HG03025 (cell line): Measurements from ENCODE around the gene PRKG1.

Experiments used
- ATAC-seq: cut with Tn5 transposase; IDR thresholded peaks from one replicate; pipeline ENCODE4 v1.9.1; 2021; ENCODE audit warnings: mild to moderate bottlenecking, moderate library complexity; ENCODE audit not compliant: unreplicated experiment, low FRiP score

PRKG1 gene

DNA sequence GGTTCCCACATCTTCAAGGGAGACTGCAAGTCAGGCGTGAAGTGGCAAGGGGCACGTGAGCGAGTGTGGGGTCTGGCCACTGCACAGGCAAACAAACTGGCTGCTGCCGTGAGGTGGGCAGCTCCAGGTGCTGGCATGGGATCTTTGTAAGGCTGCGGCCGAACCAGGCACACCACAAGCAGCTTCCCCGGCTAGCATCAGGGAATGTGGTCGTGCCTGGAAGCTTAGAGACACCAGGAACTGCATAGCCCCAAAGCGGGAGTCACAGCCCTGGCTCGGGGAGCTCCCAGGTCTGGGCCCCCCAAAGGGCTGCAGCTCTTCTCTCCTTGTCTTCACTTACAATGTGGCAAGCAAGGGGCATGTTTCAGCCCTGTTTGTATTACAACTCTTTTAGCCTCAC is 988.9 kb downstream of the PRKG1 start:
- no peak for ATAC-seq

DNA sequence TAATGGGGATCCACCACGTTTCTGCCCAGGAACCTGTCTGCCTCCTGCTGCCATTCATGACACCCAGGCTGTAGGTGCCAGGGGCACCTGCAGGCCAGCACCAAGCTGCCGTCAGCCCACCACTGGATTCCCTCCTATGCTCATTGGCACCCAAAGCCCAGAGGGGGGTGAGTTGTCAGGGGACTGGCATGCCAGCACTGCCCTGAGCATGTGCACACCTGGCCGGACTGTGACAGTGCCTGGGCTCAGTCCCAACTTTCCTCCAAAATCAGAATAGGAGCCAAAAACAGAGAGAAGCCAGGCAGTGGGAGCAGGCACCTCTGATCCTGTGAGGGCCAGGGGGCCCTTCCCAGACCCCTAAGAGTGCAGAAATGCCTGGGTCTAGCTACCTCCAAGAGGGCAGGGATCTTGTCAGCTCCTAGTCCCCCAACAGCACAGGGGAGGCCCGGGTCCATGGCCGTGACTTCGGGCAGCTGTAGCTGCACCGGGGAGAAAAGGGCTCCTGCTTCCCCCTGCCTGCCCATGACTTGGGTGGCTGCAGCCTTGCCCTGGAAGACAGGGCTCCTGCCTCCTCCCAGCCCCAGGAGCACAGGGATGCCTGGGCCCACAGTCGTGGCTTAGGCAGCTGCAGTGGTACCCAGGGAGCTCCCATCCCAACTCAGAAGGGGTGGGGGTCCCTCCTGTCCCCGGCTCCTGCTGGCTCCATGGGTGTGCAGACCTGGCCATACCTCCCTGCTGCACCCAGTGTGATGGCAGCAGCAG is 990.0 kb downstream of the PRKG1 start:
- ATAC-seq, result no peak

DNA sequence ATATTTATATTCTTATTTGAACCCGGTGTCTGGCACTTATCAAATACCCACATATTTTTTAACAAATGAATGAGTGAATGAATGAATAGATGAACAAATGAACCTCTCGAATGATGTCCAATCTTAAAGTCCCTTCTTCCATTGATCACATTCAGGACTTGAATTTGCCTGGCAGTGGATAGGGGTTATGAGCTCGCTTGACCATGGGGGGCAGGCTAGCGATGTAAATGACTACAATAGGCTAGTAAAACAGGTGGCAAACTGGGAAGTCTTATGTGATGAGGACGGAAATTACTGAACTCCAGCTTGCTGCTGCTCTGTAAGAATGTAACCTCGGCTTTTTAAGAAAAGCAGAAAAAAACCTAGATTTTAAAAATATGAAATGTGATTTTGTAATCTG is 992.1 kb downstream of the PRKG1 start:
- ATAC-seq, result no peak

DNA sequence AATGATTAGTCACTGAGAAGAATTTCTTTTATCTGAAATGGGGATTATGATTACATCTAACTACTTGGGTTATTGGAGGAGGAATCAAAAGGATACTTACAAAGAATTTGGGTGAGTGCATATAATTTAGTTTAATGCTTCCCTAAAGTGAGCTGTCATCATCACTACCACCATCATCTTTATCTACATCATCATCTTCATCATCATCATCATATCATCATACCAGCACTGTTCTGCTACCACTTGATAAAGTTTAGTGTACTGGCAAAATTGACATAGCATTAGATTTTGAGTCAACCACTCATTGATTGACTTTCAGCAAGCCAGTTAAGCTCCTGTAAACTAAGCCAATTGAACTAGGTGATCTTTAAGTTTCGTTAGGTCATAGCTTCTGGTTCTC is 994.2 kb downstream of the PRKG1 start:
- no peak for ATAC-seq

DNA sequence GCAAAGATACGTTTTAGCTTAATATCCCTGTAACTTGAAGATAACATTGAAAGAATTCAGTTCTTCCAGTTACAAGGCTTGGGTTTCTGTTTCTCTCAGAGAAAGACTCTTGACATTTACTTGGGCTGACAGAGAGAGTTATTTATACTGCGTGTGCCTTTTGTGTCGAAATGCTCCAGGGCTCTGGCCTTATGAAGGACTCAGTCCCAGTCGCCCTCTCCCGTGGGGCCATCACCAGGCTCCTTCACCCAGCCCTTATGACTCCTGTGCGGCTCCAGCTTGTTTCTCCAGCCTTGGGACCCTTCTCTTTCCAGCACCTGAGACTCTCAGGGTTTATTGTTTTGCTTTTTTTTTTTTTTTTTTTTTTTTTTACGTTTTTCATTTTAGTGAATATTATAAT is 997.5 kb downstream of the PRKG1 start:
- no peak for ATAC-seq

DNA sequence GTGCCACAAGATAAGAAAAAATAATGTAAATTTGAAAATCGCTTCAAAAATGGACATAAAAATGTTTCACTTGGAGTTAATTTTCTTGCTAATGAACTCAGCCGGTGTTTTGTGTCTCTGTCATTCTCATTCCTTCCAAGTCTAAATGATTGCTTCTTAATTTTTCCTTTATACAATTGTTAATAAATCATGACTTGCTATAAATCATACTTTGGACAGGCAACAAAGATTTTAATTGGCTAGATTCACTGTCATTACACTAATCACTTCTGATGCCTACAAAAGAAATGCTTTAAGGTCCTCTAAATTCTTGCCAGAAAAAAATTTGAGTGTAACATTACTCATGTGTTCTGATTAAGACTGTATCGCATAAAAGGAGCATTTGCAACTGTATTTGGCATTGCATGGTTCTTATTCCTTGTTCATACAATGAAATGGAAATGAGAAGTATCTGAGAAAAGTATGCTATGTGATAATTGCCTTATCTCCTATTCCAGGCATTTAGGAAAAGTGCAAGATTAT is 1000.3 kb downstream of the PRKG1 start:
- ATAC-seq, result no peak

DNA sequence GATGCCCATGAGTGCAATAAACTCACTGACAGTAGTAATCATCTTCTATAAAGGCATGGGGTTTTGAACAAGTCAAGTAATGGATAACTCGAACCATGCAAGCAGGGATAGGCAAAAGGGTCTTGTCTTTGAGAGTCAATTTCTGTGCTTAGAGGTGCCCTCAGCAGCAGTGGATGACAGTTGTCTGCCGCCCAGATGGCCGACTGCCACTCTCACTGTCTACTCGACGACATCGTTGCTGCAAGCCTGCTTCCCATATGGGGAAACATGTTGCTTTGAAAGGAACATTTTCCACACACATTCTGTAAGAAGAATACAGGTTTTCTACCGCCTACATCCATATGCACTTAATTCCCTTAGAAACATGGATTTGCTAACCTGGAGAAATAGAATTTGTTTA is 1003.5 kb downstream of the PRKG1 start:
- no peak for ATAC-seq

DNA sequence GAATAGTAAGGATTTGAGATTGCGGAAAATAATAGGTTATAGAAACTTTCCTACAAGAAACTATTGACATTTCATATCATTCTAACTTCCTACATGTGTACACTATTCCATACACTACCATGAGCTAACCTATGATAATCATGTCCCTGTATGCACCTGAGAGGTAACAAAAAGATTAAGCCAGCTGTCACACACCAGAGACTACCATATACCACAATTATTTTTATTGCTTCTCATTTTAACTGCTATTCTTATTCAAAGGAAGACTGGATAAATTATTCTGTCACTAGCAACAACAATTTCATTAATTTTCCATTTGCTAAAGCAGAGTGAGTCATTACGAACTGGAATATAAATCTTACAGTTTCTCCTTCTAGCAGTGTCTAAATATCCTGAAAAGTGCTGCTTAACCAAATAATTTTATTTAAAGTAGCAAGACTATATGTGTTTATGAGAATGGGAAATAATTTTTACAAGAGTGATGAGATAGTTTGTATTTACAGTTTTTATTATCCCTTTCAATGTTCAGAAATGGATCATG is 1004.2 kb downstream of the PRKG1 start:
- no peak for ATAC-seq

DNA sequence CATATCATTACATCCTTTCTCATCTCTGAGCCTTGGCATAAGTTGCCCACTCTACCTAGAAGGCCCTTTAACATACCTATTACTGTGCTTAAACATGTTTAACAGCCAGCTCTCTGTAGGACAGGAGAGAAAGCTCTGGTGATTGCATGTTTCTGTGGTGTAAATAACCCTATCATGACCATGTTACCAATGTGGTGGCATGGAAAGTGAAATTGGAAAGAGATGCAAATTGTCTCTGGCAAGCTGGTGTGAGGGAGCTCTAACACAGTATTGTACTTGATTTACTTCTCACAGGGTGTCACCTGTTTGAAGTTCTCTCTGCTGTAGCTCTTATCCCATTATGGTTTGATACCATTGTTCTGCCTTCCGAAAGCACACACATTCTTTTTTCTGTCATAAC is 1008.0 kb downstream of the PRKG1 start:
- ATAC-seq, result no peak

DNA sequence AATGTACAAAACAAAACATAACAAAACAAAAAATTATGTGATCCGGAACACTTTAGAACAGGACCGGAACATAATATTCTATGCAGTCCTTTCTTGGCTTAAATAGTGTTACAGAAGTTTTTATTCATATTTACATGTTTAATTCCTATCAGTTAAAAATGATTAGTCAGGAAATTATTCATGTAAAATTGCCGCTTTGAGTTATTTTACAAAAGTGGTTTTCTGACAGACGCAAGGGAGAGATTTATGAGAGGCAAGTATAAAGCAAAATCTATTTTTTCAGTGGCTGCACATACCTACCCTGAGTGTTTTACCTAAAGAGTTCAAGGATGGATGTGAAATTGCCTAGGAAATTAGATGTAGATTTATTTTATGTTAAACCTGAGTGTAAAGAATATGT is 1009.1 kb downstream of the PRKG1 start:
- ATAC-seq, result no peak

DNA sequence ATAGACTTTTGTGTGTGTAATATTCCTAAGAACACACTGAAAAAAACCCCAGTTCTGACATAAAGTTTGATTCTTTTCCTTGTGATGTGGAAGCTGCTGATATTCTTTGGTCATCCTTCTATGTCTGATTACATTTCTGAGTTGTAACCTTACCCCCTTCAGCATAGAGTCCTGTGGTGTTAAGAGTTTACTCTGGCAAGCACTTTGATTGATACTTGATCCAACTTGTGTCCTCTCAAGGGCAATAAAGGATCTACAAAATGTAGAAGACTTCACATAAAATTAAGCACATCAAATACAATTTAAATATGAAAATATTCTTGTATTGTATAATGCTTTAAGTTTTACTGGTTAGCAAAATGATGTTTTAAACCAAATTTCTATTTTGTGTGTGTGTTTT is 1018.1 kb downstream of the PRKG1 start:
- no peak for ATAC-seq

DNA sequence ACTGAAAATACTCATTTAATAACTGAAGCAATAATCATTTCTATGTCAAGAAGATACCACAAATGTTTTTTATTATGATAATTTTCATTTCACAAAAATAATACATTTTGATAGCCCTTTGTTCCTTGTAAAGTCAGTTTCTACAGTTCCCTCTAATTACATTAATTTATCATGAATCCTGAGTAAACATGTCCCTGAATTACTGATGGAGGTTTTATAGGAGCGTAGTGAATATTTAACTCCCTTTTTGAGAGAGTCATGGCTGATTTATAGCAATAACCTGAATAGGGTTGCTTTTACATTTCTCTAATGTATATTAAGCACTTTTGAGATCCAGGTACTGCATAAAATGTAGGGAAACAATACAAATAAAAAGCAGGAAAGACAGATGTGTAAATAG is 1023.8 kb downstream of the PRKG1 start:
- no peak for ATAC-seq

DNA sequence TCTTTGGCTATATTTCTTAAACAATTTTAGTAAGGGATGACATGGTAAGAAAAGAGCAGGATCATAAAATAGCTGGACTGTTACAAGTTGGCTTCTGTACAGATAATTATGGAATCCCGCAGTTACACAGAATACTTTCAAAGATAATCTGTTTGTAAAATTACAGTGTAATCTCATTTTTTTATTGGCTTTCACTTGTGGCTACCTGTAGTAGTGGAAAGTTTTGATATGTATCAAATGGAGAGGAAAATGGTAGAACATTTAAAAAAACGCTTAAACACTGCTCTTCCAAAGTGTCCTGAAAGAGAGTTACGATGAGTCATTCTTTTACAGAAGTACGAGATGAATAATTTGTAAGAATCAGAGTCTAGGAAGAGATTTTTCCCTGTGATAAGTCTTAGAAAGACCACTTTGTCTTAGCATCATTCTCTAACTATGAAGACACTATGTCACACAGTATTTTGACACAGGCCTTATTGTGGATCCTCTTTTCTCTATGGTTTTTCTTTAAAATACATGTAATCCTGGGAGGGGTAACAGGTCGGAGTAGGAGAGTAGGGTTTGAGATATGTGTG is 1024.8 kb downstream of the PRKG1 start:
- no peak for ATAC-seq

DNA sequence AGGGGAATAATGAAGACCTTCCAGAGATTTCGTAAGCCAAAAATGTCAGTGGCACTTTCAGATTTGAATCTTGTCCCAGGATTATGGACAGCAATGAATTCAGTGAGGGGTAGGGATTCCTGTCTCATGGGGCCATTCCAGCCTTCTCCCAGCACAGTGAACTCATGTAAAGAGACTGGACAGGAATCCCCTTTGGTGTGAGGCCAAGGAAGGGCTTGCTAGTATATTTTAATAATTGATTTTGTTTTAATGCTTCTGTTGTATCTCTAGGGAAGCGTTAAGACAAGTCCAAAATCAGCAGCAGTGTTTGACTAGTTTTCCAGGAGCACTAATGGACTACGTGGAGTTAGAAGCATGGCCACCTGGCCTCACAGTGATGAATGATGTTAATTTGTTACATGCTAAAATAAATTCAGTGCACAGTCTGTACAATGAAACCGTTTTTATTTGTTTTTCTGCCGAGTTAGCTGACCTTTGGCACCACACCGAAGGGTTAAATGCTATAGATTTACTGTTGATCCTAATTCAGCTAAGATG is 1025.8 kb downstream of the PRKG1 start:
- ATAC-seq, result no peak

DNA sequence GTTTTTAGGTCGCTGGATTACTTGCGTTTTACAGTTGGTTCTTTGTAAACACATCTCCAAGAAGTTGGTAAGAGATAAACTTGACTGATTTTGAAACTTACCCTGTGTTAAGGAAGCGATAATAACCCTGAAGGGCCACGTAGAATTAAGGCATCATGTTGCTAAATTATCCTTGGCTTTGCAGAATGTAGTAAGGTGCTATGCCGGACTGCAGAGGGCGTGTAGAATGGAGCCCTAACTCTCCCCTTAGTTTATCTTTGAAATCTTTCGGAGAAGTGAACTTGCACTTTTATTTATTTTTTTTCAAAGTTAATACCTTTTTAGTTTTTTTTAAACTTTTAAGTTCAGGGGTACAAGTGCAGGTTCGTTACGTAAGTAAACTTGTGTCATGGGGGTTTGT is 1031.0 kb downstream of the PRKG1 start:
- no peak for ATAC-seq

DNA sequence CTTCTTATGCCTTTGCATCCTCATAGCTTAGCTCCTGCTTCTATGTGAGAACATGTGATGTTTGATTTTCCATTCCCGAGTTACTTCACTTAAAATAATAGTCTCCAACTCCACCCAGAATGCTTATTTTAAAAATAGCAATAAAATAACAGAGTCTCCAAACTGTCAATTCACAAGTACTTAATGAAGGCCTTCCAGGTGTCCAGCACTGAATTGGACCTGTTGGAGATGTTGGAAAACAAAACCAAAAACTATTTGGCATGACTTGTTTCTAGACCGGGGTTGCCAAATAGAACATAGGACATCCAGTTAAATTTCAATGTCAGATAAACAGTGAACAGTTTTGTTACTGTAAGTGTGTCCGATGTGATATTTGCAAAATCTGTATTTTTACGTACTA is 1031.7 kb downstream of the PRKG1 start:
- no peak for ATAC-seq

DNA sequence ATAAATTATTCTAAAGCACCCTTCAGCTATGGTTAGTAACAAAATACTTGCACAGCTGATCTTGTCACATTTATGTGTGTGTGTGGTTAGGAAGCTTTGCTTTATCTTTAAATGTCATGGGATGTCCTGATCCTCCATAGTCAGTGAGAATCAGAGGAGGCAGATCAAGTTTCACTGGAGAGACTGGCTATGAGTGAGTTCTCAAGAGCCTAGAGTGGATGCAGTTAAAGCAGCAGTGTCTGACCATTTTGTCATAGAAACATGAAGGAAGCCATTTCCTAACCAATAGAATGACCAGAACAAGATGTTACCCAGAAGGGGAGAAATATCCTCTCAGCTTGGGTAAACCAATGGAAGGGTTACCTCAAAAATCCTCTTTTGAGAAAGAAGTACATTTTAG is 1032.6 kb downstream of the PRKG1 start:
- no peak for ATAC-seq

DNA sequence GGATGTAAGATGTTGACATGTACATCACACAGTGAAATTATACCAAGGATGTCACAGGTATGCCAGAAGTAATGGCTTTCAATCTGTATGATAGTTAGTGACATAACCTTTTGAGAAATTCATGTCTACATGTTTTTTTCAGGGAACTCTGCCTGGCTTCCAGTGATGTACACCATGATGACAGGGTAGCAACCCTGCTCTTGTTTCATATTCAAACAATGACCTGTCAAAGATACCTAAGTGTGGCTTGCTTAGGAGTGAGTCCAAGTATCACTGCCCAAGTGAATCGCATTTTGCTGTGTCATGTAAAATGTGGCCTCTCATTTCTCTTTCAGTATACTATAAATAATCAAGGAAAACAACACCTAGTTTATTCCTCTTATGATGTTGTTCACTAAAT is 1033.9 kb downstream of the PRKG1 start:
- no peak for ATAC-seq

DNA sequence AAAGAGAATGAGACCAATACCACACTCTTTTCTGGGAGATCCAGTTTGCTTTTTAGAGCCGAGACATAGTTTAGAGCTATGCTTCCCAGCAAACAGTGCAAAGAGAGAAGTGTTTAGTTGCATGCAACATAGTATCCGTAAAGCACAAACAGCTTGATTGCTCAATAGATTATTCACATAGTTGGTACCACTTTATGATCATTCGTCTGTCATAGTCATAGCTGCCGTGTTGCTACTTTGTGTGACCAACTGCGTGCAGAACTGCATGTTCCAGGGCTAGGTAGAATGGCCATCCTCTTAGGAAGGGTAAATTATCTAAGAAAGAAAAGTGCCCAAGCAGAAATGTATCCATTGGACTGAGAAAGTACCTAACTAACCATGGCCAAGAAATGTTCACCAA is 1036.3 kb downstream of the PRKG1 start:
- ATAC-seq, result no peak

DNA sequence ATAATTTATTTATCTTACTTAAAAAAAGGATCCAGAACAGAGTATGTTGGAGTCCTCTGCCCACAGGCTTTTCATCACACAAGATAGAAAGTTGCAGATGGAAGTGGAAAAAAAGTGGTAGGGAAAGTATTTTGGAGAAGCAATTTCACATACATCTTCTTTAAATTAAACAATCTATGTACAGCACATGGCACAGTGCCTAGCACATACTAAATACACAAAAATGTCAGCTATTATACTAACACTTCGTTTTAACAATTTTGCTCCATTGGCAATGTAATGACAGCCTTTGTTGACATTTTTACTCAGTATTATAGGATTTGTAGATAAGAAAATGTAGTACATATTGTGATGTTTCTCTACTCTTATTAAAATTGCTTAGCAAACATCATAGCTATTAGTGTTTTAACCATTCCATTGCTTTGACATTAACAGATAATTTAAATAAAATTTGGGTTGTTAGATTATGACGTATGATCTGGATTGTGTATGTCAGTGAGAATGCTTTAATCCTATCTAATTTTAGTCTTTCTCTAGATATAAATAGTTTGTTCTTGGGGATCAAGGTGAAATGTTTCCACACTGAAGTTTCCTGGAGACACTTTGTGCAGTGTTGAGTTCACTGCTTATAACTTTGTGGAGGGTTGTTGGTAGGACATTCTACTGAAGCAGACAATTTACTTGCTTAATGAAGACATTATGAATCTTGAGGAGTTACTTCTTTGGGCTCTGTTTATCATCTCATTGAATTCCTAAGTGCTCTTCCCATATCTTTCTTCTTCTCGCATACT is 1037.0 kb downstream of the PRKG1 start:
- ATAC-seq, result no peak

DNA sequence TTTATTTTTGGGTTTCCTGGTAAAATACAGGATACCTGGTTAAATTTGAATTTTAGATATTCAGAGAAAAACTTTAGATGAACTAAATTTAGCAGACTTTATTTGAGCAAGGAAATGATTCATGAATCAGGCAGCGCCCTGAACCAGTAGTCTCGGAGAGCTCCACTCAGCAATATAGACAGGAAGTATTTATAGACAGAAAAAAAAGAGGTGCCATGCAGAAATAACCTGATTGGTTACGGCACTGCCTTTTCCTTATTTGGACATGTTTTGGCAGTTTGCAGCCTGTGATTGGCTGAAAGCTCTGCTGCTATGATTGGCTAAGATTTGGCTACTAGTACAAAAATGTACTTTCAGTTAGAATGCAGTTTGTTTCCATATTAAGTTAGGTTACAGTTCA is 1041.5 kb downstream of the PRKG1 start:
- ATAC-seq, result no peak
